Medulla oblongata (tissue), 1 donor: ENCODE data around the gene SMIM32.
A peak's percentile ranks its signal among the peaks of the same experiment; 100 is the strongest.

Source experiments
- DNase-seq: peaks from one replicate; pipeline ENCODE4 v3.0.0-alpha.2; 2015; ENCODE audit errors: extremely low spot score

SMIM32 gene

GRCh38 chr5:136186796-136187195 lies 6.2 kb downstream of the SMIM32 start:
- no peak for DNase-seq

- DNase-seq, result no peak
Observed at GRCh38 chr5:136185974-136186665, 6.8 kb downstream of the SMIM32 start.

GRCh38 chr5:136182618-136183017 lies 10.3 kb downstream of the SMIM32 start:
- no peak for DNase-seq

DNA sequence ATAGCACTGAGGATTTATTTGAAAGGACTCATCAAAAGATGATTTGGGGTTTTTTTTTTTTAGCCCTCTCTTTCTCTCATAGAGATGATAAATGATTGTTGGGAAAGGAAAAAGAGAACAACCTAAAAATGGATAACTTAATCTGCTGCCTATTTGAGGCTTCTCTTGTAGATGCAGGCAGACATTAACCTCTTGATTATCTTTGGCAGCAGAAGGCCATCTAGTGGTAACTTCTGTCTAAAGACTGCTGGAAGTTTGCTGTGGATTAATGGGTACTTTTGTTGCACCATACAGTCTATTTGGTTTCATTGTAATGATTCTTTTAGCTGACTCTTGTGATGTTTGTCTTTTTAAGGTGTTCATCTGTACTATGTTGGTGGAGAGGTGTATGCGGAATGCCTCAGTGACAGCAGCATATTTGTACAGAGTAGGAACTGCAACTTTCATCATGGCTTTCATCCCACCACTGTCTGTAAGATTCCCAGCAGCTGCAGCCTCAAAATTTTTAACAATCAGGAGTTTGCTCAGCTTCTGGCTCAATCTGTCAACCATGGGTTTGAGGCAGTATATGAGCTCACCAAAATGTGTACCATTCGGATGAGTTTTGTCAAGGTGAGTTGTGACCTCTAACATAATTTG lies 18.8 kb downstream of the SMIM32 start:
- DNase-seq, result peak; percentile 75

GRCh38 chr5:136169218-136169617 lies 23.7 kb downstream of the SMIM32 start:
- DNase-seq, result no peak

DNA sequence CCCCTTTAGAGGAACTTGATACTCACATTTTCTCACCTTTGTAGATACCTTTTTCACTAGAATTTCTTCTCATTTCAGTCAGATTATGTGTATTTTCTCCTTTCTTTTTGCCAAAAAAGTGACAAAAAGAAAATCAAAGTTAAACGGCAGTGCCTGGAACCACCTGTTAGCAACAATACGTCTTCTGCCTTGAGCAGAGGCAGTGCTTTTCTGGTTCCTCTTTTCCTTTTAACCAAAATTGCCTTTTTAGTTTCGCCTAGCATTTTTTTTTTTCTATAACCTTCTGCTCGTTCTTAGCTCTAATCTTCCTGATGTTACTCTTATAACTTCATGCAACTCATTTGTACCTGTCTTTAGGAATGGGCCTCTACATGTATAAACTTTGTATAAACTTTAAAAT lies 26.1 kb downstream of the SMIM32 start:
- DNase-seq, result no peak

DNA sequence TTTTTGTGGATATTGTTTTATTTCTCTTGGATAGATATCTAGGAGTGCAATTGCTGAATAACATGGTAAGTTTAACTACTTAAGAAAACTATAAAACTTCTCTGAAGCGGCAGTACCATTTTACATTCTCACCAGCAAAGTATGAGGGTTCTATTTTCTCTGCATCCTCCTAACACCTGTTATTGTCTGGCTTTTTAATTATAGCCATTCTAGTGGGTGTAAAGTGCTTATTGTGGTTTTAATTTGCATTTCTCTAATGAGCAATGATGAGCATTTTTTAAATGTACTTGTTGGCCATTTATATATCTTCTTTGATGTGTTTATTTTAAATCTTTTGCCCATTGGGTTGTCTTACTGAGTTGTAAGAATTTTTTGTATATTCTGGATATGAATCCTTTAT lies 28.7 kb downstream of the SMIM32 start:
- no peak for DNase-seq

- DNase-seq, result peak; percentile 32
Observed at GRCh38 chr5:136162008-136162407, 31.0 kb downstream of the SMIM32 start.

- peak; percentile 27 for DNase-seq
Observed at GRCh38 chr5:136159457-136159856, 33.5 kb downstream of the SMIM32 start.

DNA sequence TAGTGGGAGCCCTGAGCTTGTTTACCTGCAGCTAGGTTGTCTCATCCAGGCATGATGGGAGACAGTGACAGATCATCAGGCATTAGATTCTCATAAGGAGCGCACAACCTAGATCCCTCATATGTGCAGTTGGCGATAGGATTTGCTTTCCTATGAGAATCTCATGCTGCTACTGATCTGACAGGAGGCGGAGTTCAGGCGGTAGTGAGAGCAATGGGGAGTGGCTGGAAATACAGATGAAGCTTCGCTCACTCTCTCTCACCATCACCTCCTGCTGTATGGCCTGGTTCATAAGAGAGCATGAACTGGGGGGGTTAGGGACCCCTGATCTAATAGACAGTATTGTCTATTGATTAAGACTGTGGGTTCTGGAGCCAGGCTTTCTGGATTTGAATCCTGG lies 35.4 kb downstream of the SMIM32 start:
- DNase-seq, result no peak

DNA sequence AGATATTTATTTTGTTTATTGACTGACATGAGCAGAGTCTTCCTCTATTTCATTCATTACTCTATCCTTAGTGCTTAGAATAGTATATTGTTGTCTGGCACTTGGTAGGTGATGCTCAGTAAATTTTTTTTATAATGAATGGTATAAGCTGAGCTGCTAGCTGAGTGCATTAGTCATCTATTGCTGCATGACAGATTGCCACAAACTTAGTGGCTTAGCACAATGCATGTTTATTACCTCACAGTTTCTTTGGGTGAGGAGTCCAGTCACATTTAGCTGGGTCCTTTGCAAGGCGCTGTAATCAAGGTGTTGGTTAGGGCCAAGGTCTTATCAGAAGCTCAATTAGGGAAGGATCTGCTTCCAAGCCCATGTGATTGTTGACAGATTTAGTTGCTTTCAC lies 37.2 kb downstream of the SMIM32 start:
- DNase-seq, result no peak

- DNase-seq, result no peak
Observed at GRCh38 chr5:136155078-136155477, 37.9 kb downstream of the SMIM32 start.

GRCh38 chr5:136153581-136154236 lies 39.3 kb downstream of the SMIM32 start:
- no peak for DNase-seq

DNA sequence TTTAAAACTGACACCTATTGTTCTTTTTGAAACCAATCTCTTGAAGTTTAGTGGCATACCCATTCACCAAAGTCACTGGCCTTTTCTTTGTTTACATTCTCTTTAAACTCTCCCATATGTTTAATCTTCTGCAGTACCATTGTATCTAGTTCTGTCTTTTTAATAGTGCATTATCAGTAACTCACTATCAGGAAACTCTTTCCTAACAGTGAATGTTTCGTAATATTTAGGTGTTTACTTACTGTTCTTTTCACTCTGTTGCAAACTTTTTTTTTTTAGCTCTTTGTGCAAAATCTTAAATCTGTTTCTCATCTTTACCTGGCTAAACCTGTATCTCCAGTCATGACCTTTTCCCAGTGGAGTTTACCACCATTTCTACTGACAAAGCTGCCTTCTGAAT lies 43.1 kb downstream of the SMIM32 start:
- no peak for DNase-seq

DNA sequence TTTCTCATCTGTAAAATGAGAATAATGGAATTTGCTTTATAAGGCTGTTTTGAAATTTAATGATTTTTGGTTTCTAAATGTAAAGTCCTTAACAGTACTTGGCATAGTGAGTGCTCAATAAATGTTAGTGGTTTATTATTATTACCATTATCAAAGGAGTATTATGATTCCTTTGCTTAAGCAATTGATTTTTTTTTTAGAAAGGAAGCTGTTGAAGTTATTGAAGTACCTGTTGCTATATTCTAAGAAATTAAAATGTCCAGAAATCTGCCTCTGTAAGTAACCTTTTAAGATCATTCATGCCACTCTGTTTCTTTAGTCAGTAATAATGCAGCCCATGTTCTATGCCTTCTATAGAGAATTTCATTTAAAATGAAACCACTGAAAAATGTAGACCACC lies 45.3 kb downstream of the SMIM32 start:
- no peak for DNase-seq

DNA sequence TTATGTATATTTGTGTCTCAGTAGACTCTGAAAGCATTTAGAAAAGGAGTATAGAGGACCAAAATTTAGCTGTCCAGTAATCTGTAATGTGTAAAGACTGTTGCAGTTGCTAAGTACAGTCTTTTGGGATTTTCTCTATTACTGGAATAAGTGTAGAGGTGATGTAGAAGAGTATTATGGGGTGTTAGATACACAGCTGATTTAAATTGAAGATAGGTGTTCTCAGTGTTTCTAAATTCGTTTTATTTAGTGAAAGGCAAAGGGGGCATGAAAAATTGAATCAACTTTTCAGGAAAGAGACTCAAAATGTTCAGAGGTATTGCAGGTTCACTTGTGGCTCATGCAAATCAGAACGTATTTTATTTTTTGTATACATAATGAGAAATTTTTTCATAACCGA lies 46.8 kb downstream of the SMIM32 start:
- DNase-seq, result no peak

DNA sequence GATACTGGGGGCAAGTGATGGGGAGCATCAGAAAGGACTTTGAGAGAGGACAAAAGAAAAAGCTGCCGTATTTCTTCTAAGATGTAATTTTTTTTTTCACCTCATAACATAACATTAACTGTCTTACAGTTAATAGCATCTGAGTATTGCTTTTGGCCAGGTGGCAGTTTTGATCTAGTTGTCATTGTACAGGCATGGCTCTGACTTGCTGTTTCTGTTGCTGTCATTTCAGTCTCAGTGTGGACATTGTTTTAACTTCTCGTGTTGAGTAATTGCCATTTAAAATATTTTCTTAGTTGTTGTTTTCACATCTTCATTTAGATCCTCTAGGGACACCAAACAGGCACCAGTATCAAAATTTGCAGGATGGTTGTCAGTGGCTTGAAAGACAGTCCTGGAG lies 47.9 kb downstream of the SMIM32 start:
- DNase-seq, result no peak

GRCh38 chr5:136143763-136144162 lies 49.2 kb downstream of the SMIM32 start:
- DNase-seq, result no peak

GRCh38 chr5:136143312-136143711 lies 49.6 kb downstream of the SMIM32 start:
- DNase-seq, result no peak

DNA sequence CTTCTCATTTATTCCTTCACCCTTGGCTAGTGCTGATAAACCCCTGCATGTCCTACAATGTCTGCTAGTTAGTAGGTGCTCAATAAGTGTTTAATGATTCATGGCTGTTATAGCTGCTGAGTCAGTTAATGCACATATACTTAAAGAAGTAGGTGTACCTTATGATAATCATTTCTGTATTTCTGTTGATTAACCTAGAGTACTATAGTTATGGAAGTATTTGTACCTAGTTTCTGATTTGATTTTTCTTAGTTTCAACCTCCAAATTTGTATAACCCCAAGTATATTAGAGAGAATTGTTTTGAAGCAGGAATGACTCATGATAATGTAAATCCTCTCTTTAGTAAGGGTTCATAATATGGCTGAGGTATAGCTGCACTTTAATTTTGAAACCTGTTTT lies 51.4 kb downstream of the SMIM32 start:
- no peak for DNase-seq
